CD4-positive, alpha-beta T cell treated with Interleukin-15 for 1 hour (primary cell): Measurements from ENCODE around the gene IRX1.

Source experiments
- DNase-seq: peaks from one replicate; pipeline ENCODE4 v3.0.0-alpha.2; 2020

Gene IRX1

GRCh38 chr5:3601061-3601710, 5.6 kb downstream of the IRX1 start:
- DNase-seq, result no peak

- DNase-seq, result no peak
Observed at GRCh38 chr5:3601911-3602782, 6.5 kb downstream of the IRX1 start.

DNA sequence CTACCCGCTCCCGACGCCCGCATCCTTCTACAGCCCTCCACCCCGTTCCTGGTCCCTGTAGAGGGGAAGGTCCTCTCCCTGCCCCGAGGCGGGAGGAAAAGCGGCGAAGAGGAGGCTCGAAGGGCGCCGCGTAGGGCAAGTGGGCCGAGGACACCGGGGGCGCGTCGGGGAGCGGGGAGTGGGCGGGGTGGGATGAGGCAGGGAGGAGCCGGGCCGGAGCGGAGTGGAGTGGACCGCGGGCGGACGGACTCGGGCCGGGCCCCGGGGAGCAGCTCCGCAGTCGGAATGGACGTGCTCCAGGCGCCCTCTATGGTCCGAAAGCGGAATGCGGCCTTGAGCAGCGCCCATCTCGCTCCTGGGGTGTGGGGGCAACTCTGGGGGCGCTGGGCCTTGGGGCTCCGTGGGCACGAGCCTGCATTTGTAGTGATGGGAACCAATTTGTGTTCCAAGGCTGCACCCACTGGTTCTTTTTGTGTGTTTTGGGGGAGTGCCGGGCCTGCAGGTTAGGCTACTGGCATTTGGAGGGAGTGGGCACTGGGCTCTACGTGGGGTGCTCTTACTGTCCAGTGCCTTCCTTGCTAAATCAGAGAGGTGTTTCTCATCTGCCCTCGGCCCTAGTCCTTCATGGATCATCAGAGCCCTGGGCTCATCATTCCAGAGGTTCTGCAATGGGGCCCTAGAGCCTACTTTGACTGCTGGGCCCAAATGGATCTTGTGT, 7.3 kb downstream of the IRX1 start:
- DNase-seq, result no peak

DNA sequence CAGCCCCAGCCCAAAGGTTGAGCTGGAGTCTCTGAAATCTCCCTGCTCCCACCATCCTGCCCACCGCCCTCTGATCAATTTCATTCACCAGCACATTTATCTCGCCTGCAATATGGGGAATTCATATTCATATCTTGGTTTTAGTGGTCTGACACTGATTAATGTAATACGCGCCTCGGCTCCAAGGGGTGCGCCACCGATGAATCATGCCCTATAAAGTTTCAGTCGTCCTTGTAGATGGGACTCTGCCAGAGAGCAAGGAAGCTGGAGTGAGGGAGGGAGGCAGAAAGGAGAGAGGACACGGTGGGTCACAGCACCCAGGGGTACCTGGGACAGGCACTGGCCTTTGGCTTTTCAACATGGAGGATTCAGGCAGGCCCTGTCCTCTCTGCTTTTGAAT, 8.9 kb downstream of the IRX1 start:
- no peak for DNase-seq

DNA sequence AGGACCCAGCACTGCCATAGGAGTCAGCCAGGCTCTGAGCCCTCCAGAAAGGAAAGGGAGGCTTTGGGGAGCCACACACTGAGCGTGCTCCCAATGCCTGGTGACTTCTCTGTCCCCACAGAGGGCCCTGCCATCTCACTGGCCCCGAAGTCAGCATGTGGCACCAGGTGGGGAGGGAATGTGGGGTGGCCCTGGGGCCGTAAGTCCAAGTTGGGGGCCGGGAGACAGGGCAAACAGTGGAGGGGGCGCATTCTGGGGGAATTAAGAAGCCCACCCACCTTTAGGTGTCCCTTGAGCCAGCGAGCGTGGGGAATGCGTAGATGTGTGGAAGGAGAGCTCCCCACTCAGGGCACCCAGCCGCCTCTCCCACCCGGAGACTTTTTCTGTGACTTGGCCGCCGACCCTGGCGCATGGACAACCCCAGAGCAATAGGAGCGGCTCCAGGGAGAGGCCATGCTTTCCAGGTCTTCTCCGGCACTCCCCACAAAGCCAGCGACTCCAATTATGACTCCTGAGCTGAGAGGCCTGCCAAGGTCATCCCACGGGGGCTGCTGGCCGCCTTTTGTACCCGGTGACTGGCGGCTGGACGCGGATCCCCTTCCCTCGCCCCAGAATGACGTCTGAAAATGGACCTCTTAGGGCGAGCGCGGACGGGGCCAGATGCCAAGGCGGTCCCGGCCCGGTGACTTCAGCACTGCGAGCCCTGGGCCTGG, 9.8 kb downstream of the IRX1 start:
- no peak for DNase-seq

DNA sequence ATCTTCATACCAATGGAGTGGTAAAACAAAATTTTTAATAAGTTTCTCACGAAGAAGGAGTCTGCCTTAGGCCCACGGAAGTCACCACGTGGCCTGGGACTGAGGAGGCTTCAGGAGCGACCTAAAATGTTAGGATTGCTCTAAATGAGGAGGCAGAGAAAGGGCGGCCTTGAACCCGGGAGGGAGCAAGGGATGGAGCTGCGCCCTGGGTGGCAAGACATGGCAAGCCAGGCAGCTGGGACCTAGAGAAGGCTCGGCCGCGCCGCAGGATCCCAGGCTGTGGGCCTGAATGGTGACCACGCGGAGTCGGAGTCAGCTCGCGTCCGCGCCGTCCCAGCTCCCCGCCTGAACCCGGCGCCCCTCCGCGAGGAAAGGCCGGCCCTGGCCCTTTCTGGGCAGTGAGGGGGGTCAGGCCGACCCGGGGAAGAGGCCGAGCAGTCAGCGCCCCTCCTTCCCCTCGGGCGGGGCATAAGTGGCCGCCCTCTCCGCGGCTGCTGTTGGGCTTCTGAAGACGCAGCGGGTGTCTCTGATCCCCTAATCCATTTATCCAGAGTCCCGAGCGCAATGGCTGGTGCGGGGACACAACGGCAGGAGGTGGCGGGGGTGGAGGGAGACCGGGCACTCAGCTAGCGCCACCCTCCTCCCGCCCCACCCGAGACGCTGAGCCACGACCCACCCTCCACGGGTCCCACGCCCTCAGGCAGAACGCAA, 10.6 kb downstream of the IRX1 start:
- DNase-seq, result no peak

DNA sequence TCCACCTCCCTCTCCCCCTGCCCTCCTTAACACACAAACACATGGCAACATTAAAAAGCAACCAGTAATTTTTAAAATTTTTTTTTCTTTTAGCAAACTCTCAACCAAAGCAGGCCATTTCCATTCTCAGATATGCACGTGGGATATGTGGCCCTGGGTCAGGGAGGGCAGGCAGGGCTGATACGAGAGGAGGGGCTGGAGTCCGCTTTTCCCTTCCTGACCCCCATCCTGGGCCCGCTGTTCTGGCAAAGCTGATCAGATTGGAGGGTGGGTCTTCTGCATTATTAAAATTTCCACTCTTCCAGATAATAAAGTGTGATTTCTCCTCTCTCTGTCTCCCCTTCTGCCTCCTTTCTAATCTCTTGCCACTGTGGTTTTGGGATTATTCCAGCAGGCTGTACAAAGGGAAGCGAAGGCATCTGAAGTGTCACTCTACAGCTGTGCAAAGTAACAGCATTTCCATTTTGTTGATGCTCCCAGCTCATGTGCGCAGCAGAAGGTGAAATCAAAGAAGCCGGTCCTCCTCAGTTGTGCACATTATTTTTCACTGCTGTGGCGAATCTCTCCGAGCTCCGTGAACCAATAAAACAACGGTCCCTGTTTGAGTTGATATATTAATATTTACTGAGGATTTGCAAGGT, 12.0 kb downstream of the IRX1 start:
- DNase-seq, result no peak

- no peak for DNase-seq
Observed at GRCh38 chr5:3609120-3609681, 13.6 kb downstream of the IRX1 start.

GRCh38 chr5:3612591-3613042, 17.0 kb downstream of the IRX1 start:
- DNase-seq, result no peak

DNA sequence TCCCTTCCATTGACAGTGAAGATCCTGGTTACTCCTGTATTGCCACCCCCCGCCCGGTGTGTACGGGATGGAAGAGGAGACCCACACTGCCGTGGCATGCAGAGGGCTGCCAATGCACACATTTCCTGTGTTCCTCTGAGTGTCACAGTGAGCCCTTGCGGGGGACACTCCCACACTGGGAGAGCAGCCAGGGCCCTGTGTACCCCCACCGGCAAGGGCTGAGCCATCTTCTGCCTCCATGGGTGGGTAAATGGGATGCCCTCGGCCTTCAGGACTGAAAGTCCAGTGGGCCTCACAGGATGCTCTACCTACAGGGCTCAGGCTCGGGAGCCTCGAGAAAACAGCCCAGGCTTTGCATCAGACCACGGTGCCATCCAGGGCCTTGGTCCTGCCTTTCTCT, 18.1 kb downstream of the IRX1 start:
- no peak for DNase-seq

- no peak for DNase-seq
Observed at GRCh38 chr5:3615217-3615616, 19.6 kb downstream of the IRX1 start.

DNA sequence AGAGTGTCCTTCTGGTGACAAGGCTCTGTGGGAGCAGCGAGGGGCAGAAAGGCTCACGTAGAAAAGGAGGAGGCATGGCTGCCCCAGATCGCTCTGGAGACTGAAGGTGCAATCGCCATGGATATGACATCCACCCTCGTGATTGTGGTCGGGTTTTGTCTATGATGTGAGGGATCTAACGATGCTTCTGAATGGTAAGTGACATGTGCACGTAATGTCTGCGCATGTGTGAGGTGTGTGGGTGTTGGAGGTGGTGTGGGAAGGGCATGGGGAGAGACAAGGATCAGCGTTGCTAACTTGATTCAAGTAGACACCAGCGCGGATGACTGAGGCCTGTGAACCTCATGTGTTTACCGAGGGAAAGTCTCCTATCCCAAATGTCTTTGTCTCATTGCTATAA, 20.2 kb downstream of the IRX1 start:
- no peak for DNase-seq

DNA sequence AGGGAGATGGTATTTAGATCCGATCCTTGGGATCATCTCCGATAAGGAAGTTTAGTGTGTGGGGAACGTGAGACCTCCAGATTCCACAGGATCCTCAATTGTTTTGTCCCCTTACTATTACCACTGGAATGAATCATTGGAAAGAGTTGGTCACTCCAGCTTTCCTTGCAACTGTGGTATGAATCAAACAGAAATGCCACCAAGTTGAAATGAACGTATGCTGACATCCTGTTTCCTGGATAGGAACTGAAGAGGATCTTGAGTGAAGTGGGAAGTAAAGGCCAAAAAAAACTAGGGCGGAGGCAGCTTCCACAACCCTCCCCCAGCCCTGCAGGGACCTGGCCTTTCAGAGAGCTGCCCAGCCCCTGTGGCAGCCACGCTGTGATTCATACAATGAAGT, 23.9 kb downstream of the IRX1 start:
- no peak for DNase-seq

DNA sequence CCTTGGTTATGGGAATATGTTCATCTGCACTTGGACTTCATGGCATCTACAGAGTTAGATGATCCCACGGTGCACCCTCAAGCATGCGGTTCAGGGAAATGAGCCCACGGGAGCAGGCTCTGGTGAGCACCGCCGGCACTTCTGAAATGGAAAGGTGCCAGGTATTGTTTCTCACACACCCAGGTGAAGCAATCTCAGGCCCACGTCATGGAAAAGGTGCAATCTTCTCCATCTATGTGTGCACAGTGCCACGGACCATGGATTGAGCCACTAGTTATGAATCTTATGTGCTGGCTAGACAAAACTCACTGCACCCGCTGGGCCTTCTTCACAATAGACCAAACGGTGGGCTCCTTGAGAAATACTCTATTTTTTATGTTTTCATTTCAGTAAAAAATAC, 27.3 kb downstream of the IRX1 start:
- no peak for DNase-seq

GRCh38 chr5:3625626-3626025, 30.0 kb downstream of the IRX1 start:
- DNase-seq, result no peak

- DNase-seq, result no peak
Observed at GRCh38 chr5:3634061-3634460, 38.4 kb downstream of the IRX1 start.

DNA sequence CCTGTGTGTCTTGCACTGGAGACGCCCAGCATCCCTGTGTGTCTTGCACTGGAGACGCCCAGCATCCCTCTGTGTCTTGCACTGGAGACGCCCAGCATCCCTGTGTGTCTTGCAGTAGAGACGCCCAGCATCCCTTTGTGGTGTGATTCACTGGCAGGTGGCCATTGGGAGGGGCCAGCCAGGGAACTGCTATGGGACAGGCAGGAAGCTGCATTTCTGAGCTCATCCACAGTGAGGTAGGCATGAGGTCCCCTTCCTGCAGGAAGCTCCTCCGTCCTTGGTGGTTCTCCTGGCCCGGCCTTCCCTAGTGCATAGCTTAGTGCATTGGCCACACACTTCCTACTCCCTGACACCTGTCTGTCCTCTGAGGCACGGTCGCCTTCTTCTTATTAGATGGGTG, 43.5 kb downstream of the IRX1 start:
- no peak for DNase-seq

- DNase-seq, result no peak
Observed at GRCh38 chr5:3642231-3642630, 46.6 kb downstream of the IRX1 start.

GRCh38 chr5:3650320-3650719, 54.7 kb downstream of the IRX1 start:
- no peak for DNase-seq

DNA sequence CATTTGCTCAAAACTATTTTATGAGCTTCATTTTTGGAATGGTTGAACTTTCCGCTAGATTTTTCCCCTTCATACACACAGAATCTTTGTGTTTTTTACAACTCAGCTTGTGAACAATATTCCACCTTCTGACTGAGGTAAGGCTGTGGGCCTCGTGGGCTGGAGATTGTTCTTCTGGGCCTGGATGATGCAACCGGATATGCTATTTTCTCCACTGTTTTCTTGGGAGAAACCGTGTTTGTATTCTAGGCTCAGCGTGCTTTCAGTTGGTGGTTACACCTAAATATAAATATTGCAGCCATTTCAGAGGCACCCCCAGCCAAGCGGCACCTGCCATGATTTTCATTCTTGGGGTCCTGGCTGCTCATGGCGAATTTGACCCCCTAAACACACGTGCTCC, 55.2 kb downstream of the IRX1 start:
- no peak for DNase-seq
